Endodermal cell (in vitro differentiated cells): ENCODE results near the gene SLX4IP. TPM values are rescaled to one million over a fixed set of nuclear protein-coding genes. Genes with fewer than 3 reads are reported as not detected.

ENCODE experiments used
- DNase-seq: peaks from one replicate; pipeline ENCODE4 v3.0.0-alpha.2; 2017
- H3K27ac ChIP-seq: 2 replicates; pipeline ENCODE4 v1.5.1; 2013; ENCODE audit warnings: mild to moderate bottlenecking, low read depth, low read length, moderate library complexity
- H3K27me3 ChIP-seq: 2 replicates; pipeline ENCODE4 v1.6.1; 2013; ENCODE audit warnings: mild to moderate bottlenecking, low read length, moderate library complexity; ENCODE audit not compliant: insufficient read depth, control insufficient read depth, poor library complexity, severe bottlenecking
- H3K36me3 ChIP-seq: 2 replicates; pipeline ENCODE4 v1.7.0; 2013; ENCODE audit warnings: mild to moderate bottlenecking, low read length, moderate library complexity; ENCODE audit not compliant: control insufficient read depth, insufficient read depth
- H3K4me1 ChIP-seq: one replicate; pipeline ENCODE4 v1.7.0; 2013; ENCODE audit warnings: low read length; ENCODE audit not compliant: control insufficient read depth, insufficient read depth
- H3K4me3 ChIP-seq: 2 replicates; pipeline ENCODE4 v1.5.1; 2013; ENCODE audit warnings: mild to moderate bottlenecking, low read length, moderate library complexity
- H3K9ac ChIP-seq: 2 replicates; pipeline ENCODE4 v1.6.1; 2013; ENCODE audit warnings: mild to moderate bottlenecking, low read length, moderate library complexity; ENCODE audit not compliant: poor library complexity, severe bottlenecking; ENCODE audit errors: extremely low read depth
- H3K9me3 ChIP-seq: 2 replicates; pipeline ENCODE4 v1.6.1; 2013; ENCODE audit warnings: mild to moderate bottlenecking, low read length, moderate library complexity; ENCODE audit not compliant: control insufficient read depth
- H3K27ac Mint-ChIP-seq: 2 replicates; pipeline ENCODE4 v1.8.0; 2020; ENCODE audit warnings: mixed read lengths
- H3K27me3 Mint-ChIP-seq: 2 replicates; pipeline ENCODE4 v1.8.0; 2021; ENCODE audit warnings: mild to moderate bottlenecking, mixed read lengths; ENCODE audit not compliant: insufficient read depth
- H3K36me3 Mint-ChIP-seq: 2 replicates; pipeline ENCODE4 v1.8.0; 2020; ENCODE audit warnings: low read depth, mixed read lengths
- H3K4me1 Mint-ChIP-seq: 2 replicates; pipeline ENCODE4 v1.8.0; 2020; ENCODE audit warnings: mixed read lengths
- H3K4me3 Mint-ChIP-seq: 2 replicates; pipeline ENCODE4 v1.8.0; 2020; ENCODE audit warnings: mild to moderate bottlenecking, moderate library complexity, mixed read lengths
- H3K9me3 Mint-ChIP-seq: 2 replicates; pipeline ENCODE4 v1.8.0; 2020; ENCODE audit warnings: mild to moderate bottlenecking, mixed read lengths
- CTCF ChIP-seq: fragments of 200-600 bp; sonication (generic); conservative IDR thresholded peaks from 2 replicates; pipeline ENCODE4 v1.5.0; 2021; ENCODE audit warnings: antibody characterized with exemption, mild to moderate bottlenecking
- WGBS, 2 experiments: methylation state at CpG; one replicate each; pipeline versions ENCODE4 v1.1.5 to v1.1.7; 2013; ENCODE audit warnings: missing lambda C conversion rate in 2 of 2, mixed read lengths in 1 of 2; ENCODE audit not compliant: insufficient coverage in 1 of 2, insufficient read length in 1 of 2; 5-methylcytosine and 5-hydroxymethylcytosine counted together
- total RNA-seq, 2 donors: library from RNA; stranded (reverse); fragmentation: NEBNext Ultra II Directional in 1 of 2; extraction: Animal tissue kit (Norgen Biotek cat#: 25700) in 1 of 2; gene quantifications; 2 replicates in 1 of 2; 3 replicates in 1 of 2; pipeline ENCODE4 v1.2.1, GENCODE V29; 2021

SLX4IP gene
- total RNA-seq, 2 donors from 2014 or later: 9.2 to 9.5 TPM

- H3K4me3 ChIP-seq: no peak overlapping the region
- WGBS, 2 experiments: 93 to 100% methylated on average over 3 of the region's 3 CpGs
- Mint-ChIP-seq H3K4me3 (no peak overlapping the region), H3K4me1 (peaks cover 24% of the 10 kb centered on the region), H3K9me3 (no peaks in the 10 kb centered on the region), H3K27me3 (no peaks in the 10 kb centered on the region), H3K36me3 (no peaks in the 10 kb centered on the region), H3K27ac (no peak overlapping the region)
- H3K9me3 ChIP-seq: no peaks in the 10 kb centered on the region
- no peaks in the 10 kb centered on the region for H3K27me3 ChIP-seq
- DNase-seq: no peak
- H3K4me1 ChIP-seq: peaks cover 14% of the 10 kb centered on the region
- no peak for TF ChIP-seq CTCF
- H3K9ac ChIP-seq: no peak overlapping the region
- H3K36me3 ChIP-seq: no peaks in the 10 kb centered on the region
- H3K27ac ChIP-seq: no peak overlapping the region
These were observed 108.4 kb downstream of the SLX4IP start for GRCh38 chr20:10543480-10543879.

- Histone ChIP-seq H3K4me3 (no peak overlapping the region), H3K27me3 (no peaks in the 10 kb centered on the region), H3K4me1 (peaks cover 6% of the 10 kb centered on the region), H3K27ac (no peak overlapping the region), H3K9me3 (no peaks in the 10 kb centered on the region), H3K36me3 (no peaks in the 10 kb centered on the region), H3K9ac (no peak overlapping the region)
- DNase-seq: peak; percentile 29
- H3K27ac Mint-ChIP-seq: no peak overlapping the region
- H3K4me1 Mint-ChIP-seq: peaks cover 21% of the 10 kb centered on the region
- TF ChIP-seq CTCF: no peak
- H3K36me3 Mint-ChIP-seq: no peaks in the 10 kb centered on the region
- H3K4me3 Mint-ChIP-seq: no peak overlapping the region
- 81 to 86% methylated on average over 3 to 4 of the region's 4 CpGs for WGBS, 2 experiments
- H3K27me3 Mint-ChIP-seq: no peaks in the 10 kb centered on the region
- no peaks in the 10 kb centered on the region for H3K9me3 Mint-ChIP-seq
These were observed 112.4 kb downstream of the SLX4IP start for GRCh38 chr20:10547276-10548114.

- Mint-ChIP-seq H3K9me3 (no peaks in the 10 kb centered on the region), H3K36me3 (no peaks in the 10 kb centered on the region), H3K4me3 (no peak overlapping the region), H3K27me3 (no peaks in the 10 kb centered on the region), H3K27ac (no peak overlapping the region), H3K4me1 (peaks cover 22% of the 10 kb centered on the region)
- Histone ChIP-seq H3K4me3 (no peak overlapping the region), H3K4me1 (peaks cover 10% of the 10 kb centered on the region), H3K9ac (no peak overlapping the region), H3K36me3 (no peaks in the 10 kb centered on the region), H3K9me3 (no peaks in the 10 kb centered on the region), H3K27ac (no peak overlapping the region), H3K27me3 (no peaks in the 10 kb centered on the region)
- DNase-seq: no peak
- WGBS, 2 experiments: 78 to 91% methylated on average over 2 to 3 of the region's 3 CpGs
- no peak for TF ChIP-seq CTCF
These were observed 114.4 kb downstream of the SLX4IP start for GRCh38 chr20:10549511-10549910.
